ENCODE results near the gene BMP6. TPM values are rescaled to one million over a fixed set of nuclear protein-coding genes. Genes with fewer than 3 reads are reported as not detected.

BMP6 gene
- total RNA-seq, 1 experiment from 2014 or later: 0.34 TPM

DNA sequence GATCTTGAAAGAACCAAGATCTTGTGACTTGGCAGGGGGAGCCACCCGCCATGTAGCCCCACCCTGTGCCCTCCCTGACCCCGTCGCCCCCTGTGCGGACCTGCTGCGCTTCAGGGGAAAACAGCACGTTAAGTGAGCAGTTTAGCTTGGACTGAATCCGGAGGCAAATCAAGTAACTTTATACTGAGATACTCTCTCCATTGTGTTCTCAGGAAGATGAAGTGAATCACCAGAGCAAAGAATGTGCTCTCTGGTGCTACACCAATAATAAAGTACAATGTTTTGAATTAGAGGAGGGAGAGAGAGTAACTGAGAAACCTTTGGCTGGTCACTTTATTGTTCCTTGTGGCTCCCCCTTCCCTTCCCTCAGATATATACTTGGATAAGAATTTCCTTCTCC lies 101.2 kb downstream of the BMP6 start:
- DNase-seq (ENCODE audit: low read depth): peak; percentile 11

DNA sequence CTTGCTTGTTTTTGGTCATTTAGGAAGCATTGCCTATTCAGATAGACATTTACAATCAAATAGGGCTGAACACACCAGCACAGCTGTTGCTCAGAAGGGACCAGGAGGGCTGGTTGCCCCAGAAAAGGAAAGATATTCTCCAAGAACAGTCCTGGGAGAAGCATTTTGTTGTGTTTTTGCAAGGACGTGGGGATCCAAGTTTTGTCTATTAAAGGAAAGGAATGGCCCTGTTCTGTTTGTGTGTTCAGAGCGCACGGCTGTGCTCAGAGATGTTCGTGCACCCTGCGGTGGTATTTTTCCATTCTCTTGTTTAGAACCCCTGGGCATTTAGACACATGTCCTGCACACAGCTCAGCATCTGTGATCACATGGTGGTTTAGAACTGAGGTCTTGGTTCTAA lies 102.2 kb downstream of the BMP6 start:
- no peak for DNase-seq (ENCODE audit: low read depth)

DNA sequence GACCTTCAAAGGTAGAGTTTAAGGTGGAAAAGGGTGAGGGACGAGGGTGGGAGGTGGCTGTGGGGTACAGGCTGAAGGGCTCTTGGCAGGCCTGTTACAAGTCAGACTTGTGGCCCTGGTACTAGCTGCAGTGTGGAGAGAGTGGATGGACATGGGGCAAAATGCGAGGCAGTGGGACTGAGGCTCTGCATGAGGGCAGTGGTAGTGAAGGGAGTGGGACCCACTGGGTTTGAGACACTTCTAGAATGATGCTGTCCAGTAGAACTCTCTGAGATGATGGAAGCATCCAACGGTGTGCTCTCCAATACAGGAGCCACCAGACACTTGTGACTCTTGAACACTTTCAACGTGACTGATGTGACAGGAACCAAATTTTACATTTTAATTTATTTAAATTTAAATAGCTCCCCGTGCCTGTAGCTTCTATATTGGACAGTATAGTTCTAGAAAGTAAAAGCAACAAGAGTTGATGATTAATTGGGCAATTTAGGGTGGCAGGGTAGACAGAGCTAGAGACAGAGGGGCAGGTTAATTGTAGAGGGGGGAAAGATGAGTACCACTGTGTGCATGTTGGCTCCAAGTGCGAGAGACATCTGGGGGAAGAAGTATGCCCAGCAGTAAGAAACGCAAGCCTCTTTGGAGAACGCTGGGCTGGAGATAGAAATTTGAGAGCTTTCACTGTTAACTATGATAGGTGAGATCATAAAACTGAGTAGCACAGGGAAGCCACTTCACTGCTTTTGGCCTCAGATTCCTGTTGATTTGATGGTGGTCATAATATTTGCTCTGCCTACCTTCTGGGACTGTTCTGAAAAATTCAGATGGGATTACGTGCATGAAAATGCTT lies 107.2 kb downstream of the BMP6 start:
- DNase-seq (ENCODE audit: low read depth): no peak

DNA sequence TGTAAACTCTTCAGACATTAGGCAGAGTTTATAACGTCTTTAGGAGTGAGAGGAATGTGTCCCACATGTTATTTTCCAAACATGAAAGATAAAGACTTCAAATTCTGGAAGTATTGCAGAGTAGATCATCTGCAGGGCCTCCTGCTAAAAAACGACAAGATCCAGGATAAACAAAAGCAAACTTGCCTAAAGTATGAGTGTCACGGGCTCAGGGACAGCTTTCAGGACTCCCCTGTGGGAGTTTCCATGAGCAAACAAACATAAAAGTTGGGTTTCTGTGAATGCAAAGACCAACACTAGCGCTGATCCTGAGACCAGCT lies 107.8 kb downstream of the BMP6 start:
- DNase-seq (ENCODE audit: low read depth): no peak

DNA sequence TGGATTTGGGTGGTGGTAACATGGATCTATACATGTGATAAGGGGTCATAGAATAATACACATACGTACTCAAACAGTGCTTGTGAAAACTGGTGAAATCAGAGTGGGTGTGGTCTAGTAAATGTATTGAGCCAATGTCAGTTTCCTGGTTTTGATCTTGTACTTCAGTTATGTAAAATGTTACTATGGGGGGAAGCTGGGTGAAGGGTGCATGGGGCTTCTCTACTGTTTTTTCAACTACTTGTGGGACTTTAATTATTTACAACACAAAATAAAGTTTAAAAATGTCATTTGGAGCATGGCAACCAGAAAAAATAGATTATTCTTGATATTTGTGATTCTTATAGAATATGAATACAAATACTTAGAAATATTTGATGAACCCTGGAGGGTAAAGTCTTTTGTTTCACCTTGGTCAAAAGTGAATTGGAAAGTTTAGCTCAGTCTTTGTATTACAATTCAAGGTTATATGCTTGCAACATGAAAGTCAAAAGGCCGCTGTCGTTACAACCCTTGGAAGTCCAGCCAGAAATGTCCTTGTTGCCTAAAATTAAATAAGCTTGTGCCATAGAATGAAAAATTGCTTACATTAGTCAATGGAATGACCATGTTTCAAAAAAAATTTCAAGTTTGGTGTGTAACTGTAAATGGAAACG lies 110.6 kb downstream of the BMP6 start:
- no peak for DNase-seq (ENCODE audit: low read depth)

DNA sequence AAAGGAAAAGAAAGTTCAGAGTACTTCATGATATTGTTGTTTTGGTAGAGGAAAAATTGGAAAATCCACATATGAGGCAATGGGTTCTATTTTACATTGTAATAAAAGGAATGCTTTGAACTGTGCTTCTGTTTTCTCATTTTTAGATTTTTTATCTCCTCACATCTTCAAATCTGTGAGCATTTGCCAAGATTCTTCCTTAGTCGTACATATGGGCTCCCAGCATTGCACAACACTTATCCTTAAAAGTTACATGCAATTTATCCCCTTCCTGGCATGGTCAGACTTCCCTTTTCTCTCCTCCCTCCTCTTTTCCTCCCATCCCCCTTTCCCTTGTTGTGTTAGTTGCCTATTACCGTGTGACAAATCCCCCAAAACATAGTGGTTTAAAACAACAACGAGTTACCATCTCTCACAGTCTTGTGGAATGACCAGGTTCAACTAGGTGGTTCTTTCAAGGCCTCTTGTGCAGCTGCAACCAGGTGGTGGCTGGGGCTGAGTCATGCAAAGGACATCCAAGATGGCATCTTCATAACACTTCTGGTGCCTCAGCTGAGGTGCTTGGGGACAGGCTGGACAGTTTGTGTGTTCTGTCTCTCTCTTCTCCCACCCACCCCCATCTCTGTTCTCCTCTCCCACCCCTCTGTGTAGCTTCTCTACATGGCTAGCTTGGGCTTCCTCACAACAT lies 116.0 kb downstream of the BMP6 start:
- no peak for DNase-seq (ENCODE audit: low read depth)

DNA sequence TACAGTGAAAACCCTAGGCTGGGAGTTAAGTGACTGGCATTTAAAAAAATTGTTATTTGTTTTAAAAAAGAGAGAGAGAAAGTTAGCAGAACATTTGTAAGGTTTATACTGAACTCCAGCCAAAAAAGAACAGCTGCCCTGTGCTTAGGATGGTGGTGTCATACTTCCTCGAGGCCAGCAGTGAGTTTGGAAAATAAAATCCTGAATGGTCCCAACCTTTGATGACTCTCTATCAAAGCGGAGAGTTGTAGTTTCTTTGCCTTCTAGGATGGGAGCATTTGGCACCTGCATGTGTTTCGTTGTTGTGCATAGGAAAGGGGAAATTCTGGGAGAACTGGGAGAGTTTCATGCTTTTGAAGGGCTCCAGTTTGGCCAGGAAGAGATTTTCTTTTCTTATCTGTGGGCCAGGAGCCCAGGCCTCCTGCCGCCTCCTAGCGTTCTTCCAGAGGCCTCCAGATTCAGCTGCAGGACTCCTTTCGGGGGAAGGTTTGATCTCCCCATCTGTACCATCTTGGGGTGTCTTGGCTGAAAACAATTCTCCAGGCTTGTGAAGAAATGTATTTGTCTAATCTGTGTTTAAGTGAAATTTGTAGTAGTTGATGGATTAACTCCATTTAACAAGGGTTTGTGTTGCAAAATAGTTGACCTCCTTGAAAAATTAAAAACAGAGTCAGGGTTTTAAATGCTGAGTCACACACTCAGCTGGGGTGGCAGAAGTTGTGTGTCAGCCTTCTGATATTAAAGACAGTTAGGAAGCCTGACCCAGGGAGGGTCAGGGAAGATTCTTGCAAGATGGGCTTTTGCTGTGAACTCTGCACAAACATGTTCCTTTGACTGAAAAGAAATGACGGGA lies 121.3 kb downstream of the BMP6 start:
- no peak for DNase-seq (ENCODE audit: low read depth)

DNA sequence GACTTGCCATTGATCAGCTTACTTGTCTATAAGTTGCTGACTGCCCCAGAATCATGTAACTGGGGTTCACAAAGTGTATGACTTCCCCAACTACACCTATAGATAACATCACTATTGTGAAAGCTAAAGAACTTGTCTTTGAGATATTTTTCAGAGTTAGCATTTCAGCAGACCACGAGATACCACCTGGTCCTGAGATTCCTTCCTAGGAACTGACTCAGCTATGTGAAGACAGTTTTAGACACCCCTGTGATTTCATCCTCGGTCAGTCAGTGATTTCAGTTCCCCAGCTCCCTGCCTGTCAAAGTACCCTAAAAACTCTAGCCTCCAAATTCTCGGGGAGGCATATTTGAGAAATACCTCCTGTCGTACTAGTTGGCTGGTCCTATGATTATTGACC lies 122.3 kb downstream of the BMP6 start:
- DNase-seq (ENCODE audit: low read depth): no peak

DNA sequence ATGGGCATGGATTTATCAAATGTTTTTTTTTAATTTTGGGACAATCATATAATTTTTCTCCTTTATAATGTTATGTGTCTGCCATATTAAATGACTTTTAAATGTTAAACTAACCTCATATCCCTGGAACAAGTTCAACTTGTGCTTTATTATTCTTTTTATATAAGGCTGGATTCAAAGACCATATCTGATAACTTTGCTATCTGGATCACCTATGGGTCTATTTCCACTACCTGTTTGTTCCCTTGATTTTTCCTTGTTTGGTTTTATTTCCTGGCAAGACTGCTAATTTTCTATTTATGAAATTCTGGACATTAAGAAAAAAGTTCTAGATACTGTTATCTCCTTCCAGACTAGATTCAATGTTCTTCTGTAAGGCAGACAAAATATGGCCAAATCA lies 125.9 kb downstream of the BMP6 start:
- DNase-seq (ENCODE audit: low read depth): no peak

DNA sequence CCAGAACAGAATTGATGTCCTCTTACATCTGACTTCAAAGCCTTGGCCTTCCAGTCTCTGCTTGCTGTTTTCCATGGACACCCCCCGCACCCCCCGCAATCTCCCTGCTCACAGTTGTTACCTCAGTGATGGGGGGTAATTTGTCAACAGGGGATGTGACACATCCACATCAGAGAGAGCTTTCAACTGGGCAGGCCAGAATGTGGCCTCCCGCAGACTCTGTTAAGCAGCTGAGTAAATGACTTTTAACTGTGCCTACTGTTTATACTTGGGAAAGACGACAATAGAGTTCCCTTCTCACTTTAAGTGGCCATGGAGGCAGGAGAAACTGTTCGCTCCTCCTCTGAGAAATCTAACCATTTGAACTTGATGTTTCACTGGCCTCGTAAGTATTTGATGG lies 133.7 kb downstream of the BMP6 start:
- no peak for DNase-seq (ENCODE audit: low read depth)

DNA sequence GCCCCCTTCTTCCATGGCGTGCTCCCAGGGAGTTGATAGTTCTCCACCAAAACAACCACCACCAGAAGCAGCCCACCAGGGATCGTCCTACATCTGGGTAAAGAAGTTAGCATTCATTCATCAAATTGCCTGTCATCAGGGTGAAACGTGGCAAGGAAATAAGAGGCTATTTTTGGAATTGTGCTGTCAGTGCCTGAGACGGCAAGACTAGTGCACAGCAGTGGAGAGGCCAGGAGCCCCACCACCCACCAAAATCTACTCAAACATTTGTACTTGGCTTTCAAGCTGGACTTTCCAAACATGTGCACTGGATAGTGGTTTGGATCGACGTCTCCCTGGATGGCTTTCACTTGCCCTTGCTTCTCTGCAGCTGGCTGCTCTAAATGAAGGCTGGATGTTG lies 139.9 kb downstream of the BMP6 start:
- no peak for DNase-seq (ENCODE audit: low read depth)

DNA sequence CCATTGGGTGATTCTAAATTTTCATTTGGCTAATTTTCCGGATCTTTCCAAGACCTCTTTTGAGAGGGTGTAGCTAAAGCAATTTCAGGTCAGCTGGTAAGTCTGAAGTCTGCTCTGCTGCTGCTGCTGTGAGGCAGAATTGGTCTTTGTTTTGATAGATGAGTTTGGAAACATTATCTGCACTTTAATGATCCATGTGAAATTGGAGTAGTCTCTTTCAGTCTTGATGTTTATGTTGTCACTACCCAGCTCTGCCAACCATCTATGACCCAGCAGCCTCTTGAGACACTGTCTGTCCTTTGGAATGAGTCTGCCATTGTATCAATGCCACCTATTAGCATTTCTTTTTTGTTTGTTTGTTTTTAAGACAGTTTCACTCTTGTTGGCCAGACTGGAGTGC lies 140.6 kb downstream of the BMP6 start:
- no peak for DNase-seq (ENCODE audit: low read depth)

DNA sequence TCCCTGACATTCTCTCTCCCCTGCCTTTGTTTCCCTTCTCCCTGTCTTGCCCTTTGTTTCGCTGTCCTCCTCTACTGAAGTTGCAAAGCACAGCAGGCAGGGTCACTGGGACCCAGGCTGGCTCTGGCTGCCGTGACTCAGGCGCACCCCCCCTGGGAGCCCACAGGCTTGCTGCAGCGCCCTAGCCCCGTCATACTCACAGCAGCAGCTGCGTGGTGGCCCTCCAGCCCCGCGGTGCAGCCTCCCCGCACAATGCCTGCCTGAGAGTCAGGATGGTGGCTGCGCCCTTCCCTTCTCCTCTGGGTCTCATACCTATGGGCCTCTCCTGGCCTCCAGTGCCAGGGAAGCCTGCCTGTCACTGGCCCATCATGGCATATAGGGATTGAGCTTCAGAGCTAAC lies 143.0 kb downstream of the BMP6 start:
- DNase-seq (ENCODE audit: low read depth): no peak

DNA sequence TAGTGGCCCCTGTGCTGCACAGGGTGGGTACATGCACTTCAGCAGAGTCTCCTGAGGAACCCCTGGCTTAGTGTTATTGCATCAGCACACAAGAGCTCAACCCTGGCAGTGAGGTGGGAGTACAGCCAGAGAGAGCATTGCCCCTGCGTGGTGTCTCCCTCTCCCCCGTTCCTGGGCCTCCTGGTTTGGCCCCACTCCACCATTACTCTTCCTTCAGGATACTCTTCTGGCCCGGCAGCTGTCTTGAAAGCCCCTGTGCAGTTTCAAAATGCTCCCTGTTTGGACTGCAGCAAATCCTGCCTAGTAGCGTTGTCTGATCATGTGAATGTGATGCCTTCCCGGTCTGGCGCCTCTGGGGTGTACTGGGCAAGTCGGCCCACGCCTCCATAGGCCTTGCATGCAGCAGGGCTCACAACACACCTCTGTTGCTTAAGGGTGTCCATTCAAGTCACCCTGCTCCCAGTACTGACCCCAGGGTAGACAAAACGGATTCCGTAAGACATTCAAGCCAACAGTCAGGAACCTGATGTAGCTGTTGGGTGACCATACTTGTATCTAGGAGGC lies 152.6 kb downstream of the BMP6 start:
- no peak for DNase-seq (ENCODE audit: low read depth)

DNA sequence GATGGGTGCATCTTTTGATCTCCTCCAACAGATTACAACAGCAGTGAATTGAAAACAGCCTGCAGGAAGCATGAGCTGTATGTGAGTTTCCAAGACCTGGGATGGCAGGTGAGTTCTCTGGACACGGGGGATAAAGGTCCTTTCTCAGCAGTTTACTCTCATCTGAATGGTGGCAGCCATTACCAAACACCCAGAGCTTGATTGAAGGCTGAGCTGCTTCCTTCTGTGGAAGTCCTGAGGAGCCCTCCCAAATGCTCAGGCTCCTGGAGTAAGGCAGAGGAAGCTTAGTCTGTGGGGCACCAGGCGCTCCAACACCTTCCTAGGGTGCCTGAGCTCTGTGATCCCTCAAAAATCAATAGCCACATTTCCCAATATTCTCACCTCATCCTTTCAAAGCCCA lies 153.1 kb downstream of the BMP6 start:
- no peak for DNase-seq (ENCODE audit: low read depth)

DNA sequence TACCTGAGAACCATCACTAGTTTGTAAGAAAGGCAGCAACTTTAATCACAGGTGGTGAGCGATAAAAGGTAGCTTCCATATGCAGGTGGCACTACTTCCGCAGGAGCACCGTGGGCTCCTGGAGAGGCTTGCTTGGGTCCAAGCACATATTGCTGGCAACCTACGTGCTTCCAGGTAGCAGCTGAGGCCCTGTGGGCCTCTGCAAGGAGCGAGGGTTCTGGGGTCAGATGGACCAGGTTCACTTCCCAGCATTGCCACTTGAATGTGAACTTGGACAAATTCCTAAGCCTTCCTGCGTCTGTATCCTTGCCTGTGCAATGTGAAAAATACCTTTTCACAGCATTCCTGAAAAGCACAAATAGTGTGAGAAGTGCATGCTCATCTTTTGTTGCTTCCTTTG lies 153.7 kb downstream of the BMP6 start:
- no peak for DNase-seq (ENCODE audit: low read depth)

DNA sequence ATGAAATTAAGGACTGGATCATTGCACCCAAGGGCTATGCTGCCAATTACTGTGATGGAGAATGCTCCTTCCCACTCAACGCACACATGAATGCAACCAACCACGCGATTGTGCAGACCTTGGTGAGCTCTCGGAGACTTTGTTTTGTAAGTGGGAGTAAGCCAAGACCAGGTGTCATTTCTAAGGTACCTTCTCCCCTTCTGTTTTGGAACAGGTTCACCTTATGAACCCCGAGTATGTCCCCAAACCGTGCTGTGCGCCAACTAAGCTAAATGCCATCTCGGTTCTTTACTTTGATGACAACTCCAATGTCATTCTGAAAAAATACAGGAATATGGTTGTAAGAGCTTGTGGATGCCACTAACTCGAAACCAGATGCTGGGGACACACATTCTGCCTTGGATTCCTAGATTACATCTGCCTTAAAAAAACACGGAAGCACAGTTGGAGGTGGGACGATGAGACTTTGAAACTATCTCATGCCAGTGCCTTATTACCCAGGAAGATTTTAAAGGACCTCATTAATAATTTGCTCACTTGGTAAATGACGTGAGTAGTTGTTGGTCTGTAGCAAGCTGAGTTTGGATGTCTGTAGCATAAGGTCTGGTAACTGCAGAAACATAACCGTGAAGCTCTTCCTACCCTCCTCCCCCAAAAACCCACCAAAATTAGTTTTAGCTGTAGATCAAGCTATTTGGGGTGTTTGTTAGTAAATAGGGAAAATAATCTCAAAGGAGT lies 154.2 kb downstream of the BMP6 start:
- DNase-seq (ENCODE audit: low read depth): no peak

DNA sequence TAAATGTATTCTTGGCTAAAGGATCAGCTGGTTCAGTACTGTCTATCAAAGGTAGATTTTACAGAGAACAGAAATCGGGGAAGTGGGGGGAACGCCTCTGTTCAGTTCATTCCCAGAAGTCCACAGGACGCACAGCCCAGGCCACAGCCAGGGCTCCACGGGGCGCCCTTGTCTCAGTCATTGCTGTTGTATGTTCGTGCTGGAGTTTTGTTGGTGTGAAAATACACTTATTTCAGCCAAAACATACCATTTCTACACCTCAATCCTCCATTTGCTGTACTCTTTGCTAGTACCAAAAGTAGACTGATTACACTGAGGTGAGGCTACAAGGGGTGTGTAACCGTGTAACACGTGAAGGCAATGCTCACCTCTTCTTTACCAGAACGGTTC lies 154.8 kb downstream of the BMP6 start:
- no peak for DNase-seq (ENCODE audit: low read depth)

DNA sequence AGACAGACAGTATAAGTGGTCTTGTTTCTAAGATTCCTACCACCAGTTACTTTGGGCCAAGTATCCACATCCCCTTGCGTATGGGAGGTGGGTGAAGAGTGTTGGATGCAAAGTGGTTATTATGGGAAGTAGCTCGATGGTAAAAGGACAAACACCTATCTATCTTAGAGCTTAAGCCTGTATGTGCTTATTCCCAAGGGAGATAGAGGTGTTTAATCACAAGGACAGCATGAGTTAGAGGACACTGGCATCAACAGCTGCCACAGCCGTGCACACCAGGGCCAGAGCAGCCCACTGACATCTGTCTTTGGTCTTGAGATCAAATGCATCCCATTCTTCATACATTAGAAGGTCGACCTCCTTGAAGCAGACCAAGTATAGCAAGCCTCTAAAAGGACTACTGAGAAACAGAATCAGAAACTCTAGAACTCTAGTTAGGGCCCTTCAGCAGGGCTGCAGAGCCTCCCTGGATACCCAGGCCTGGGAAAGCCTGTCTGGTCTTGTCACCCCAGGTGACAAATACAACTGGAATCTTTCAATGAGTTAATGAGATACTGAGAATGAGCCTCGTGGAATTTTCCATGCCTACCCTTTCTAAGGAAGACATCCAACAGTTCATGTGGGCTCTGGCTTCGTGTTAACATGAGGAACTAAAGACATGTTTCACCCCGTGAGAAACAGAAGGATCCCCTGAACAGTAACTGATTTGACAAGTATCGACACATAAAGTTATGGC lies 156.0 kb downstream of the BMP6 start:
- DNase-seq (ENCODE audit: low read depth): no peak

DNA sequence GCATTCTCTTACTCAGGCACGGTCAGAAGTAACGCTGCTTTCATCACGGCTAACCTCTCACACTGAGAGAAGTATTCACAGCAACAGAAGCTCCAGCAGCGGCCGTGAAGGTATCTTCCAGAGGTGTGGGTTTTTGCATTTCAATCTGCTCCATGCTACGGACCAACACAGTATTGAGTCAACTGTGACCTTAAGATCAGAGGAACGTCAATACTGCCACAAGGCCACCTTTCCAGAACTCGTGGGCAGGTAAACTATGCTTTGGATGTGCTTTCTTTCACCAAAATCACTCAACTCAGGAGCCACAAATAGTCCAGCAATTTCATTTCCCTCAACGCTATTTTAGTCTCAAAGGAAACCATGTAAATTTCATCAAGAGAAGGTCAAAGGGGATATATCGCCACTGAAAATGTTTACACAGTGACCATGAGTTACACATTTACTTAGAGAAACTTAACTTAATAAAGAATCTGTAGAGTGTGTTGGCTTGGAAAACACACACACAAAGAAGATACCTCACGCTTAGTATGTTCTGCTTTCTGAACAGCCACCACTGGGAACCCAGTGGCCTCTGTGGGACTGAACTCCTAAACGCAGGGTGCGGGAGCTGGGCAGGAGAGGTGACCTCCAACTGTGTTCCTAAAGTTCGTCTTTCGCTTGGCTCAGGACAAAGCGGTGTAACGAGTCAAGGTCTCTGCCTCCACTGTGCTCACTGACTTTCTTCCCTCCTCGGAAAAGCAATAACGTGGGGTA lies 156.8 kb downstream of the BMP6 start:
- no peak for DNase-seq (ENCODE audit: low read depth)

All from Daoy (cell line).